ES-I3 (cell line): Measurements from ENCODE around the gene TMEM214.

Experiments used
- H3K36me3 ChIP-seq: 2 replicates; pipeline ENCODE4 v1.6.1; 2013; ENCODE audit warnings: mild to moderate bottlenecking, low read length, control low read depth, moderate library complexity; ENCODE audit not compliant: insufficient read depth
- H3K4me1 ChIP-seq: 2 replicates; pipeline ENCODE4 v1.6.1; 2013; ENCODE audit warnings: mild to moderate bottlenecking, control low read depth, low read length; ENCODE audit not compliant: insufficient read depth
- H3K9ac ChIP-seq: 2 replicates; pipeline ENCODE4 v1.6.1; 2013; ENCODE audit warnings: low read depth, mild to moderate bottlenecking, low read length, moderate library complexity
- H3K9me3 ChIP-seq: 2 replicates; pipeline ENCODE4 v1.6.1; 2013; ENCODE audit warnings: mild to moderate bottlenecking, low read length, moderate library complexity; ENCODE audit not compliant: control insufficient read depth, insufficient read depth

Gene TMEM214

DNA sequence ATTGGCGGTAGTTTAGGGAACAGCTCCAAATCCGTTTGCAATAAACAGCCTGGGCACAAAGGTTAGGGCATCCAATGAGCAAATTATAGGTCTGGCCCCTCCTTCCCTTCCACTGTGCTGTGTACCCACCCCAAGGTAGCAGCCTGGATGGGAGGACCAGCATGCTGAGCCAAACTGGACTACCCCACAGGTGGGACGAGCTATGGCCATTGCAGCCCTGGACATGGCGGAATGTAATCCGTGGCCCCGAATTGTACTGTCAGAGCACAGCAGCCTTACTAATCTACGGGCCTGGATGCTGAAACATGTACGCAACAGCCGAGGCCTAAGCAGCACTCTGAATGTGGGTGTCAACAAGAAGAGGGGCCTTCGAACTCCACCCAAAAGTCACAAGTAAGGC is 25.4 kb downstream of the TMEM214 start:
- Histone ChIP-seq H3K36me3 (peaks cover 11% of the 10 kb centered on the region), H3K4me1 (no peaks in the 10 kb centered on the region), H3K9ac (no peak overlapping the region), H3K9me3 (no peaks in the 10 kb centered on the region)

DNA sequence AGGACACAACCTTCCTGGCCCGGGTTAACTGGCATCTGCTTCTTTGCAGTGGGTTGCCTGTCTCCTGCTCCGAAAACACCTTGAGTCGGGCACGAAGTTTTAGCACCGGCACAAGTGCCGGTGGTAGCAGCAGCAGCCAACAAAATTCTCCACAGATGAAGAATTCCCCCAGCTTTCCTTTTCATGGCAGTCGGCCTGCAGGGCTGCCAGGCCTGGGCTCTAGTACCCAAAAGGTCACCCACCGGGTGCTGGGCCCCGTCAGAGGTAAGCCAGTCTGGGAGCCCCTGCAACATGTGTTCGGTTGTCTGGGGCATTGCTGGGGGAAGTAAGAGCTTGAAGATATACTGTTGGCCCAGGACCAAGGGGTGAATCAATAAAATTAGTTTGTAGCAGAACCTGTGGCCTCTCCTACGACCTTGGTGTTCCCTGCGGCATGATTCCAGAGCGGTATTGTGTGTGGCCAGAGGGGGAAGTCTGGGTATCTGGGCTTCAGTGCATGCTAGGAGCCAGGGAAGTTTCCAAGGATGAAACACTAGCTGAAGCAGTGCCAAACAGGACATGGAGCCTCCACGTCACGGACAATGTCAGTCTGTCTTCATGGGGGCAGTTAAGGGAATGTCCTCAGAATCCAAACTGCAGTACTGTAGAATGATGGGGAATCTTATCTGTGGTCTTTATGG is 26.5 kb downstream of the TMEM214 start:
- Histone ChIP-seq H3K4me1 (no peaks in the 10 kb centered on the region), H3K9me3 (no peaks in the 10 kb centered on the region), H3K36me3 (peaks cover 11% of the 10 kb centered on the region), H3K9ac (no peak overlapping the region)

DNA sequence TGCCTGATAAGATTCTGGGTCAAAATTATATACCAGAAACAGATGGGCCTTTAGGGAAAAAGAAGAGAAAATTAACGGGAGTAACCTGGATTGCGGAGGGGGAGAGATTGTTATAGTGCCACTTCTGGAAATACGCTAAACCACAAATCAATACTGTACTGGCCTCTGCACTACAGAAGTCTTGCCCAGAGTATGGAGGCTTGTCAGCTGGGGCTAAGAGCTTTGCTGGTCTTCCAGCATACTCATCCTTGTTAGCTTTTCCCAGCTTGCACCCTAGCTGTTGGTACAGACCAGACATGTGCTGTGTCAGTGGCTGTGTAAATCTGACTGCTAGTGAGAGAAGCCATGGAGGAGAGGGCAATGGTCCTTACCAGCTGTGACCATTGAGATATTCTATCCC is 27.6 kb downstream of the TMEM214 start:
- H3K36me3 ChIP-seq, result peaks cover 8% of the 10 kb centered on the region
- no peak overlapping the region for H3K9ac ChIP-seq

DNA sequence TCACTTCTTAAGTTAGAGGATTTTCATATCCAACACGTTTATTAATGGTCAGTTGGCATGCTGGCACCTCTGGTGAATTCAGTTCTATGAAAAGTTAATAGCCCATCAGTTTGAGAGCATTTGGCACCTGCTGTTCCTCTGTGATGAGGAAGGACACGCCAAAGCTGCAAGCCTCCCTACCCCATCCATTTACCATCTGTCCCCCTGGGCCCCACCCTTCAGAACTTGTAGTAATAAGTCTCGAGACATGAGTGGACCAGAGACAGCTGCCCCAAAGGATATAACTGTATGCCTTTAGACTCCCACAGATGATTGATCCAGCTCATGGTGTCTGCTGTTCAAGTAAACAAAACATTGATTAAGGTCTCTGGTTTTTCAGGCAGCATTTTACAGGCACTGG is 32.4 kb downstream of the TMEM214 start:
- Histone ChIP-seq H3K9ac (no peak overlapping the region), H3K4me1 (no peaks in the 10 kb centered on the region), H3K9me3 (no peaks in the 10 kb centered on the region), H3K36me3 (peaks cover 19% of the 10 kb centered on the region)

More for the DNA sequence above, 27.6 kb downstream of the TMEM214 start:
- H3K4me1 ChIP-seq, result no peaks in the 10 kb centered on the region
- no peaks in the 10 kb centered on the region for H3K9me3 ChIP-seq

DNA sequence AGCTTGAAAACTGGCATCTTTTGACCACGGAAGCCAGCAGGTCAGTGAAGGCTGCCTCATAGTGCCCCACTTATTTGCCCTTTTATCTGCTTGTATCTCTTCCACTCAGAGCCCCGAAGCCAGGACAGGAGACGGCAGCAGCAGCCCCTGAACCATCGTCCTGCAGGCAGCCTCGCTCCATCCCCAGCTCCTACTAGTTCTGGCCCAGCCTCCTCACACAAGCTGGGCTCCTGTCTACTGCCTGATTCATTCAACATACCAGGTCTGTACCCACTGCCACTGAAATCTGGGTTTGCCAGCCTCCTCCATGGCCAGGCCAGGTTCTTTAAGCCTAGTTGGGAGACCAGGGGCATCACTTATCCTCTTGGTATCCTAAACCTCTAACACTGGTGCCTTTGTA is 34.6 kb downstream of the TMEM214 start:
- Histone ChIP-seq H3K36me3 (peaks cover 15% of the 10 kb centered on the region), H3K4me1 (peaks cover 3% of the 10 kb centered on the region), H3K9ac (no peak overlapping the region), H3K9me3 (no peaks in the 10 kb centered on the region)

DNA sequence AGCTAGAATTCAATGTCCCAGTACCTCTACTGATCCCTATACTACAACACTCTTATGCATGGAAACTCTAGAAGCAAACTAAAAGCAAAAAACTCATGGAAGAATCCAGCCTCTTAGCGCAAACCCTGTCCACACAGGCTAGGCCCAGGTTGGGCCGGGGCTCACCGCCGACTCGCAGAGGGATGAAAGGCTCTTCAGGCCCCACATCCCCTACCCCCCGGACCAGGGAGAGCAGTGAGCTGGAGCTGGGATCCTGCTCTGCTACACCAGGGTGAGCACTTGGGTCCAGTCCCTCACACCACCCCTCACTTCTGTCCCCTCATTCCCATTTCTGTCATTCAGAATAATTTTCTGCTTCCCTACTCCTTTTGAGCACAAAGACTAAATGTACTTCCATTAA is 36.7 kb downstream of the TMEM214 start:
- H3K4me1 ChIP-seq, result peaks cover 7% of the 10 kb centered on the region
- H3K9me3 ChIP-seq, result no peaks in the 10 kb centered on the region
- H3K36me3 ChIP-seq, result peaks cover 15% of the 10 kb centered on the region
- H3K9ac ChIP-seq, result no peak overlapping the region

DNA sequence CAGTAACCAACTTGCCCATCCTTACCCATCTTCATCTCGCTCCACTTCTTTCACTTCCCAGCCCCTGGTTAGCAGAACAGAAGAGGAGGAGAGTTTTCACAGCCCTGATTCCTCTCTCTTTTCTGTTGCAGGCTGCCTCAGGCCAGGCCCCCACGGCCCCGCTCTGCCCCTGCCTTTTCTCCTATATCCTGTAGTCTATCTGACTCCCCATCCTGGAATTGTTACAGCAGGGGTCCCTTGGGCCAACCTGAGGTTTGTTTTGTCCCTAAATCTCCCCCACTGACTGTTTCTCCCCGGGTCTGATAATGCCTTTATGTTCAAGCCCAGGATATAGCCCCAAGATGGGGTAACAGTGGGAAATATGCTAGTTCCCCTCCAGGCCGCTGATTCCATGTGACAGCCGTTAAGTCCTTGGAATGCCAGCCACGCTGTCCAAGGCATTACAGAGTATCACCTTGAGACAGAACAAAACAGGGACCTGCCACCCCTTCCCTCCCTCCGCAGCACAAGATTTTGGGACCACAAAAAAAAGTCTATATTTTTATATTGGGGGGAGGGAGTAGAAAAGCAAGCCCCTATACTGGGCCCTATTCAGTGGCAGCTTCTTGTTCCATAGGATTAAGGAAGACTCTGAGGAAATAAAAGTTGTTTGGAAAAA is 37.3 kb downstream of the TMEM214 start:
- H3K36me3 ChIP-seq, result peaks cover 15% of the 10 kb centered on the region
- H3K9me3 ChIP-seq, result no peaks in the 10 kb centered on the region
- peak overlapping the region; percentile 92; the same call in 1 of the 2 replicates for H3K9ac ChIP-seq
- H3K4me1 ChIP-seq, result peaks cover 7% of the 10 kb centered on the region

DNA sequence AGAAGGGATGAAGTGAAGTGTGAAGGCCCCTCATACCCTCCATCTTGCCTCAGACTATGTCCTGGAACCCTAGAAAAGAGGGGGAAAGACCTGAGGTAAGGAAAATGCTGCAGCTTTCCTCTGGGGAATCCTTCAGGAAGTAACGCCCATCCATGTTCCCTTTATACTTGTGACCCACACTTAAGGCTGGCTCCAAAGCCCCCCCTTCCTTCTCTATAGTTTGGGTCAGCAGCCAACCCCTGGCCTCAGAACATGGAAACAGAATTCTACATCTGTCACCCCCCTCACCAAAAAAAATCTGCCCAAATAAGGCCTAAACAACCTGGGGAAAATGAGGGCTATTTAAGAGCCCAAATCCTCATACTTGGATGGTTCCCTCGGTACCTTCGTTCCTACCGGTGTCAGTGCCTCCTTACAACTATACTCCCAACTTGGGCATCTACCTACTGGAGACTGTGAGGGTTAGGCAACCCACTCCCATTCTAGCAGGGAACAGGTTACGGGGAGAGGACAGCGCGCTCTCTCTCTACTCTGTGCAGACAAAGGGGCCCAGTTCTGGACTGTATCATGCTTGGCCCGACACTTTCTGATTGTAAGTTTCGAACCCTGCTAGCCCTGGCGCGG is 38.0 kb downstream of the TMEM214 start:
- Histone ChIP-seq H3K9me3 (no peaks in the 10 kb centered on the region), H3K36me3 (peaks cover 15% of the 10 kb centered on the region), H3K4me1 (peaks cover 7% of the 10 kb centered on the region), H3K9ac (peak overlapping the region; percentile 92)

DNA sequence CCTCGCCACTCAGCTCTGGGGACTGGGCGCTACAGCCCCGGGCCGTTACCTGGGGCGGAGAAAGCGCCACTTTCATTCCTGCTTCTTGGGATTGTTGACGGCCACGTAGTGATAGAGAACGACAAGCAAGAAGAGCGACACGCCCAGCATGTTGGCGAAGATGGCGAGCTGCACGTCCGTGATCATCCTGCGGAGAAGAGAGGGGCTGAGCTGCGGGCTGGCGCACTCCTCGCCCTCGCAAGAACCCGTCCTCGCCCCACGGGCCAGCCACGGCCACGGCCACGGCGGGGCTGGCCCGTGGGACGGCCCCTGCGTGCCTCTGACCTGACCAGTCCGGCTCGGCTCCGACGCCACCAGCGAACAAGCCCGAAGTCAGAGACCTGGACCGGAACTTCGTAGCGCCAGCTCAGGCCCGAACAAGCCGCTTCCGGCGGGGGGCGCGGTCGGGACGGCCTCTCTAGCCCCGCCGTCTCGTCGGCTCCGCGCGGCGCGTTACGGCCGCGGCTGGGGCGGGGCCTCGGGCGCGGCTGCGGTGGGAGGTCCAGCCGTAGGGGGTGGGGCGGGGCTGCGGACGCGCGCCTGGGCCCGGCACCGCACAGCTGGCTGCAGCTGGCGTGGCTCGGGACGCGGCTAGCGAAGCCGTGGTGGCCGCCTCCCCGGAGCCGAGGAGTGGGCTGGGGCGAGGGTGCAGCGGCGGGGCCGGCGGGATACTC is 38.7 kb downstream of the TMEM214 start, which contains the start of gene OST4:
OST4 (minus strand) TSS at position 378 of the 713 bp plus-strand sequence.
- H3K4me1 ChIP-seq, result peaks cover 9% of the 10 kb centered on the region
- H3K9me3 ChIP-seq, result no peaks in the 10 kb centered on the region

DNA sequence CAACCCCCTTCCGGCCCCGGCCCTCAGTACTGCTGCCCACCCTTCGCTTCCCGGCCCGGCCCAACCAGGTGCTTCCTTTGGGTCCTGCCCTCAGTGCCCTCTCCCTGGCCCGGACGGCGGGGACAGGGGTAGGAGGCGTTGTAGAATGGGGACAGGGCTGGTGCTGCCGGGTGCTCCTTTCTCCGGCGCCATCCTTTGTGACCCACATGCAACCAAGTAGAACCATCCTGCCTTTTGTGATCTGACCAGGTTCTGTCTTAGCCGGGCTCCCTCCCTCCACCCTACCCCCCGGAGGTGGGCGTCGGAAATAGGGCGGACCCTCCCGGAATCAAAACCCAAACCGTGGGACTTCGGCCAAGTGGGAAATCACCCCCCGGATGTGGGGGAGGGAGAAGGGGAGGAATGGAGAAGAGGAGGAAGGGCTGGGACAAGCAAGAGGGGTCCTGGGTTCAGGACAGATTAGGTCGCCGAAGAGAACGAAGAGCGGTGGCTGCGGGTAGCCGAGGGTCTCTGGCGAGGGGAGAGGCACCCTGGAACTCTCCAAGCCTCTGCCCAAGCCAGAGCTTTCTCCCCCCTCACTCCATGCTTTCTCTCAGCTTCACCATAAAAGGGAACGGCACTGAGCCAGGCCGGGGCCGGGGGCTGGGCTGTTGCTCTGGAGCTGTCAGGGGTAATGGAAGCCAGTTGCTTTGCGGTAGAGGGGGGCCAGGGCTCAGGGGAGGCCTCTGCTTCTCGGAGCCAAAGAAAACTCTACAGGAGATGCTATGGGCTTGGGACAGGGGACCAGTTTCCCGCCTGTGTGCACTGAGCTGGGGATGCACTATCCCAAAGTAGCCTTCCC is 39.4 kb downstream of the TMEM214 start:
- H3K36me3 ChIP-seq, result peaks cover 15% of the 10 kb centered on the region
- H3K9me3 ChIP-seq, result no peaks in the 10 kb centered on the region
- H3K9ac ChIP-seq, result peak overlapping the region; percentile 92
- H3K4me1 ChIP-seq, result peaks cover 16% of the 10 kb centered on the region

More for the DNA sequence above, 38.7 kb downstream of the TMEM214 start, which contains the start of gene OST4:
- peak within 1 kb of the TSS; percentile 92 for H3K9ac ChIP-seq
- H3K36me3 ChIP-seq, result peaks cover 15% of the 10 kb centered on the region

DNA sequence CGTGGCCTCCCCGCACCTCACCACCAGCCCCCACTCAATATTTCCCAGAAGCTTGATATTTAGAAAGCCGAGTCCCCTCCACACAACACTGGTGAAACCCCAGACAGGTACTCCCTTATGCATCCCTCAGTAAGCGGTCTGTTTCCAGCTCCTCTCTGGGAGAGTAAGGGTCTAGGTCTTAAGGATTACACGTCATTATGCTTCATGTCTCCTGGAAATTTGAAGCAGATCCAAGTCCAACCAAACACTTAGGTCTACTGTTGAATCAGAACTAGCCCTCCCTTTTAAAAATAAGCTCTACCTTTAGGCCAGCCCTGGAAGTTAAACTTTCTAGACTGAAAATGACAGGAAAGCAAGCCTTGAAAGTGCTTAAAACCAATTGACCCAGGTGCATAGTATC is 40.2 kb downstream of the TMEM214 start:
- Histone ChIP-seq H3K4me1 (peaks cover 20% of the 10 kb centered on the region), H3K36me3 (peaks cover 15% of the 10 kb centered on the region), H3K9ac (peak overlapping the region; percentile 92), H3K9me3 (no peaks in the 10 kb centered on the region)

DNA sequence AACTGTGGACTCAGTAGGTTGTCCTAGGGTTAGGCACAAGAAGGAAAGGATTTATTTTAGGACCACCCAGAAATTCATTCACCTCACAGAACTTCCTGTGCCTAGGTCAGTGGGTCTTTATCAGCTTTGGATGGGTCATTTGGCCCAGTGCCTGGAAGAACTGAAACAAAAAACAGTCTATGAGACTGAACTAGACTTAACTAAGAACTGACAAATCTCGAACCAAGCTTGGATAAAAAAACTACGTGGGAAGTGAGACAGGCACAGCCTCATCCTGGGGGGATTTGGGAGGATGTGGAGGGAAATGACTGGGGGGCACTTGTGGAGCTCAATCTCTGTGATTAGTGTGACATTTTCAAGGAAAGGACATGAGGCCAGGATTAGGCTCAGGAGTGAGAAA is 41.0 kb downstream of the TMEM214 start:
- H3K9me3 ChIP-seq, result no peaks in the 10 kb centered on the region
- peaks cover 21% of the 10 kb centered on the region for H3K4me1 ChIP-seq
- H3K36me3 ChIP-seq, result peaks cover 12% of the 10 kb centered on the region
- H3K9ac ChIP-seq, result no peak overlapping the region

DNA sequence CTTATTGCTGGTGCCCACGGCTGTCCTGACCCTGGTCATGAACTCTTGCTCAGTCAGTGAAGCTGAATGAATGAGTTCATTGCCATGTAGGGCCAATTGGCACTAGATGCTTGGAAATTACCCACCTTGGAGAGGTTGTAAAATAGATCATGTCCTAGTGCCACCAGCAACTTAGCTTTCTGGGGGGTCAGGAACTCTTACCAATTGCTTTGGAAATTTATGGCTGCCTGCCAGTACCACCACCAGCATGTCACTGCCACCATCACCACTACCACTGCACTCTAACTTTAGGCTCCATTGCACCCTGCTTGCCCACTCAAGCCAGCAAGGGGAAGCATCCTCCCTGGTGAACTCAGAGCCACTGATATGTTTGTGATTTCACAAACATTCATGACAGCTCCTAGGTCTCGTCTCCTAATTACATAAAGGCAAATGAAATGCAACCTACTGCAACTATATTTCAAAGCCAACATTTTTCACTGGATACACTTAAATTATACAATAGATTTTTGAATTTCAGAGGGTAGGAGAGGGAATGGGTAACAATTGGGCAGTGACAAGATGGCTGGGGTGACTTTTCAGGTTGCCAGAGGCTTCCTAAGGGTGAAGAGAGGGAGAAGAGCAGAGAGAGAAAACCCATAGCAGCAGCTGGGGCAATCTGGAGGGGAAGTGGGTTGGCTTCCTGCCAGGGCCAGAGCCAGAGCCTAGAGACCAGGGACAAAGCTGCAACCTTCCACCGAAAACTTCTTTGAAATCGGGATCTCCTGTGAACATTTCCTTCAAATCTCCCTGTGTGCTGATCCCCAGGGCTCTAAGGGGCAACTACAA is 42.2 kb downstream of the TMEM214 start:
- H3K9ac ChIP-seq, result no peak overlapping the region
- peaks cover 3% of the 10 kb centered on the region; the same call in 1 of the 2 replicates for H3K36me3 ChIP-seq
- H3K9me3 ChIP-seq, result no peaks in the 10 kb centered on the region
- H3K4me1 ChIP-seq, result peaks cover 21% of the 10 kb centered on the region
